ENCODE measurements around the gene MAGOH. TPM values are rescaled to one million over a fixed set of nuclear protein-coding genes. Genes with fewer than 3 reads are reported as not detected.
A peak's percentile ranks its signal among the peaks of the same experiment; 100 is the strongest.

Gene MAGOH
- total and polyA plus RNA-seq, 2 of the 13 experiments (the other 11 are each of a cell fraction or from before 2014, with no cell fraction given), result 24.1 to 87.0 TPM

GRCh38 chr1:53190210-53190611 is 48.1 kb downstream of the MAGOH start (continued):
- TF ChIP-seq, protein P1, sequence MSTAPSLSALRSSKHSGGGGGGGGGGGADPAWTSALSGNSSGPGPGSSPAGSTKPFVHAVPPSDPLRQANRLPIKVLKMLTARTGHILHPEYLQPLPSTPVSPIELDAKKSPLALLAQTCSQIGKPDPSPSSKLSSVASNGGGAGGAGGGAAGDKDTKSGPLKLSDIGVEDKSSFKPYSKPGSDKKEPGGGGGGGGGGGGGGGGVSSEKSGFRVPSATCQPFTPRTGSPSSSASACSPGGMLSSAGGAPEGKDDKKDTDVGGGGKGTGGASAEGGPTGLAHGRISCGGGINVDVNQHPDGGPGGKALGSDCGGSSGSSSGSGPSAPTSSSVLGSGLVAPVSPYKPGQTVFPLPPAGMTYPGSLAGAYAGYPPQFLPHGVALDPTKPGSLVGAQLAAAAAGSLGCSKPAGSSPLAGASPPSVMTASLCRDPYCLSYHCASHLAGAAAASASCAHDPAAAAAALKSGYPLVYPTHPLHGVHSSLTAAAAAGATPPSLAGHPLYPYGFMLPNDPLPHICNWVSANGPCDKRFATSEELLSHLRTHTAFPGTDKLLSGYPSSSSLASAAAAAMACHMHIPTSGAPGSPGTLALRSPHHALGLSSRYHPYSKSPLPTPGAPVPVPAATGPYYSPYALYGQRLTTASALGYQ (CRISPR knock-in tag; IDR thresholded peaks at IDR 0.05), result no peak
- TF ChIP-seq STAG1 (CRISPR knock-in tag; IDR thresholded peaks at IDR 0.05) (peak; percentile 47), CAMTA2 (CRISPR knock-in tag; IDR thresholded peaks at IDR 0.05; ENCODE audit: borderline replicate concordance) (no peak)

GRCh38 chr1:53189061-53189460 is 49.3 kb downstream of the MAGOH start:
- no peaks in the 10 kb centered on the region for H3K36me3 ChIP-seq (replicated peaks in 1 of 2; ENCODE audit: control insufficient read depth in 1 of 2, insufficient read depth in 2 of 2, low read length in 2 of 2)
- ChIA-PET CTCF (ENCODE audit: low intra/inter-chr PET ratio, low total read pairs) (no interaction called here), POLR2A (interaction anchor here (0.9 kb wide), 1 partner anchor 26 kb away, joined by 3 read pairs; no protein-coding TSS in a partner anchor)
- ATAC-seq (no peak), DNase-seq (ENCODE audit: low spot score) (no peak), FAIRE-seq (no peak)
- H2AFZ ChIP-seq (ENCODE audit: low read length), result no peak overlapping the region
- H3K4me2 ChIP-seq (ENCODE audit: low read depth, low read length), result no peak overlapping the region
- no TSS peak for BruUV-seq (replicated peaks)
- no peaks in the 10 kb centered on the region for H4K20me1 ChIP-seq (ENCODE audit: insufficient read depth, low read length)
- 6% methylated on average over 5 of the region's 5 CpGs for WGBS (ENCODE audit: low lambda C conversion rate)
- H3K9ac ChIP-seq (ENCODE audit: insufficient read depth, low read depth, low read length), result no peak overlapping the region
- no peaks in the 10 kb centered on the region for H3K9me3 ChIP-seq (ENCODE audit: low read length)
- no peak overlapping the region for H3K4me3 ChIP-seq (replicated peaks in 1 of 3; ENCODE audit: insufficient read depth in 1 of 3, low read depth in 2 of 3, low read length in 3 of 3)
- peaks cover 70% of the 10 kb centered on the region for H3K4me1 ChIP-seq (ENCODE audit: insufficient read depth, low read length)
- in situ Hi-C loops (cut with HindIII; ENCODE audit: extremely low pct_ligation_motif_present, low pct_unique_long_range_greater_than_20kb), result loop anchor here (10.0 kb wide), 1 partner anchor 484 kb away; no protein-coding TSS in a partner anchor
- H3K79me2 ChIP-seq (ENCODE audit: insufficient read depth, low read length), result no peaks in the 10 kb centered on the region
- no peaks in the 10 kb centered on the region for H3K27me3 ChIP-seq (ENCODE audit: control insufficient read depth in 1 of 2, insufficient read depth in 2 of 2, low read length in 2 of 2)
- intact Hi-C loops (cut with micrococcal nuclease; ENCODE audit: unreplicated experiment), result loop anchor here (10.0 kb wide), 1 partner anchor 104 kb away; no protein-coding TSS in a partner anchor
- H3K27ac ChIP-seq (ENCODE audit: extremely low read length, insufficient read depth, low read length), result no peak overlapping the region
- TF ChIP-seq ERF (CRISPR knock-in tag; IDR thresholded peaks at IDR 0.05) (no peak), KMT2B (CRISPR knock-in tag; IDR thresholded peaks at IDR 0.05) (no peak), AHDC1 (CRISPR knock-in tag; IDR thresholded peaks at IDR 0.05; ENCODE audit: borderline replicate concordance) (no peak), HOMEZ (CRISPR knock-in tag; IDR thresholded peaks at IDR 0.05; ENCODE audit: low read depth) (no peak), PHF21A (CRISPR knock-in tag; IDR thresholded peaks at IDR 0.05) (no peak), ZFP36 (IDR thresholded peaks at IDR 0.05; ENCODE audit: borderline replicate concordance, low read depth, low read length, partially characterized antibody) (no peak), ARNT2 (CRISPR knock-in tag; IDR thresholded peaks at IDR 0.05; ENCODE audit: low read depth) (no peak), PREB (CRISPR knock-in tag; IDR thresholded peaks at IDR 0.05) (no peak)
- TF ChIP-seq, protein P2, sequence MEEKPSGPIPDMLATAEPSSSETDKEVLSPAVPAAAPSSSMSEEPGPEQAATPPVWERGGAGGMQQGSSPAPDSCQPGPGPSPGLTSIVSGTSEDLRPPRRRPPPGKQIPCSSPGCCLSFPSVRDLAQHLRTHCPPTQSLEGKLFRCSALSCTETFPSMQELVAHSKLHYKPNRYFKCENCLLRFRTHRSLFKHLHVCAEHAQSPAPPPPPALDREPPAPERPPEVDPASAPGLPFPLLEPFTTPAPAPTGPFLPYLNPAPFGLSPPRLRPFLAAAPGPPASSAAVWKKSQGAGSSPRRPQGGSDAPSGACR (CRISPR knock-in tag; IDR thresholded peaks at IDR 0.05), result no peak

Data from HepG2 (cell line).